ENCODE measurements around the gene EIF2D.
A peak's percentile ranks its signal among the peaks of the same experiment; 100 is the strongest.

Gene EIF2D

DNA sequence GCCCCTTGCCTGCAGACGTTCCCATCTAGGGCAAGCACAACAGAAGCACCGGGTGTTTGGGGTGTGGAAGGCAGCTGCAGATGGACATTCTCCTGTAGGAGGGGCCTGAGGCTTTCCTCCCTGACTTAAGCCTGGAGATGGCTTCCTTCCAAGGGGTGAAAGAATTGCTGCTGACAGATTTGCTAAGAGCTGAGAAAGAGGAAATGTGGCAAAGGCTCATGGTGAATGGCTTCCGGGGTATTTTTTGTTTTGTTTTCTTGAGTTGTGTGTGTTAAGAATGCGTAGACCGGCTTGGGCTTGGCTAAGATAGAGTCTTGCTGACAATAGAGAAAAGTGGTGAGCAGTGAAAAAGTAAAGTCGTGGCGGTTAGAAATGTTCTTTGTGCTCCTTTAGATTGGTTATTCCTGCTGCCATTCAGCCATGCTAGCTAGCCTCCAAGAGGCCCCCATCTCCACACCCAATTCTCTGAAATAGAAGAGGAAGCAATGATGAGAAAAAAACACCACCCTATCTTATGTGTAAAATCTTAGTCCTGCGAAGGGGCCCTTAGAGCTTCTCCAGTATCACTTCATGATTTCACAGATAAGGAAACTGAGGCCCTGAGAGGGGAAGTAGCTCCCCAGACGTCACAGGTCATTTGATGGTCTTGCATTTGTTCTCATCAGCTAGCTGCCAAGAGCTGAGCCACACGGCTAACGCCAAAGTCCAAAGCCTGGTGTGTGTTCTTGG lies 36.9 kb downstream of the EIF2D start:
- Histone ChIP-seq H3K36me3 (peaks cover under 1% of the 10 kb centered on the region), H3K27me3 (ENCODE audit: insufficient read depth, low read depth, severe bottlenecking) (no peaks in the 10 kb centered on the region), H3K27ac (no peak overlapping the region), H3K4me3 (ENCODE audit: low read depth, low read length) (no peak overlapping the region), H3K9me3 (ENCODE audit: severe bottlenecking) (no peaks in the 10 kb centered on the region)
- TF ChIP-seq, protein P1, sequence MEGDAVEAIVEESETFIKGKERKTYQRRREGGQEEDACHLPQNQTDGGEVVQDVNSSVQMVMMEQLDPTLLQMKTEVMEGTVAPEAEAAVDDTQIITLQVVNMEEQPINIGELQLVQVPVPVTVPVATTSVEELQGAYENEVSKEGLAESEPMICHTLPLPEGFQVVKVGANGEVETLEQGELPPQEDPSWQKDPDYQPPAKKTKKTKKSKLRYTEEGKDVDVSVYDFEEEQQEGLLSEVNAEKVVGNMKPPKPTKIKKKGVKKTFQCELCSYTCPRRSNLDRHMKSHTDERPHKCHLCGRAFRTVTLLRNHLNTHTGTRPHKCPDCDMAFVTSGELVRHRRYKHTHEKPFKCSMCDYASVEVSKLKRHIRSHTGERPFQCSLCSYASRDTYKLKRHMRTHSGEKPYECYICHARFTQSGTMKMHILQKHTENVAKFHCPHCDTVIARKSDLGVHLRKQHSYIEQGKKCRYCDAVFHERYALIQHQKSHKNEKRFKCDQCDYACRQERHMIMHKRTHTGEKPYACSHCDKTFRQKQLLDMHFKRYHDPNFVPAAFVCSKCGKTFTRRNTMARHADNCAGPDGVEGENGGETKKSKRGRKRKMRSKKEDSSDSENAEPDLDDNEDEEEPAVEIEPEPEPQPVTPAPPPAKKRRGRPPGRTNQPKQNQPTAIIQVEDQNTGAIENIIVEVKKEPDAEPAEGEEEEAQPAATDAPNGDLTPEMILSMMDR (IDR thresholded peaks at IDR 0.05; ENCODE audit: low read depth, low read length), result no peak
- DNase-seq, result peak; percentile 58

DNA sequence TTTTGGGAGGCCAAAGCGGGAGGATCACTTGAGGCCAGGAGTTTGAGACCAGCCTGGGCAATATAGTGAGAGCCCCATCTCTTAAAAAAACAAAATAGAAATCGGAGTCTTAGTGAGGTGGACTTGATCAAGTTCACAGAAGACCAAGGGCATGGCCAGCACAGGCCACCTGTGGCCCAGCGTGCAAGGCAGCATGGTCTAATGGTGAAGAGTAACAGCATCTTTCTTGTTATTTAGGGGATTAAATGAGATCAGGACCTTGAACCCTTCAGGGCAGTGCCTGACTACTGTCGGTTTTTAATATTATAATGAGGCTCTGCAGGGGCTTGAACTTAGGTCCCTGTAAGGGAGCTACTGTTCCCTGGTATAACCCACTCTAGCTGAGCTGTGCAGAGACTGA lies 38.5 kb downstream of the EIF2D start:
- Histone ChIP-seq H3K27ac (no peak overlapping the region), H3K27me3 (ENCODE audit: insufficient read depth, low read depth, severe bottlenecking) (no peaks in the 10 kb centered on the region), H3K4me3 (ENCODE audit: low read depth, low read length) (no peak overlapping the region), H3K36me3 (peaks cover 3% of the 10 kb centered on the region), H3K9me3 (ENCODE audit: severe bottlenecking) (no peaks in the 10 kb centered on the region)
- DNase-seq, result no peak
- TF ChIP-seq, protein P1 (IDR thresholded peaks at IDR 0.05; ENCODE audit: low read depth, low read length), result no peak

DNA sequence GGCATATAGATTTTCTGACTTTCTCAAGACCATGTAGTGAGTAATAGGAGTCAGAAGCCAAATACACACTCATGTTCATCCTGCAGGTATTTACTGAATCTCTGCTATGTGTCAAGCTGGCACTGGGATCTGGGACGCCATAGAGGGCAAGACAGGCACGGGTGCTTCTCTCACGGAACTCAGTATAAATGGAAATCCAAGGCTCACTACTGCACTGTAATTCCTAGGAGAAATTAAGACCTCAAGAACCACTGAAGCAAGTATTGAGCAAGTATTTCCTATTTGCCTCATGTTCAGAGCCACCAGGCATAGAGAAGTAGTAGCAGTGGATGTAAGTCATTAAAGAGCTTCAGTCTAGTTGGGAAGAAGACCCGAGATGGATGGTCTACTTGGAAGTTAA lies 38.9 kb downstream of the EIF2D start:
- no peak for DNase-seq

DNA sequence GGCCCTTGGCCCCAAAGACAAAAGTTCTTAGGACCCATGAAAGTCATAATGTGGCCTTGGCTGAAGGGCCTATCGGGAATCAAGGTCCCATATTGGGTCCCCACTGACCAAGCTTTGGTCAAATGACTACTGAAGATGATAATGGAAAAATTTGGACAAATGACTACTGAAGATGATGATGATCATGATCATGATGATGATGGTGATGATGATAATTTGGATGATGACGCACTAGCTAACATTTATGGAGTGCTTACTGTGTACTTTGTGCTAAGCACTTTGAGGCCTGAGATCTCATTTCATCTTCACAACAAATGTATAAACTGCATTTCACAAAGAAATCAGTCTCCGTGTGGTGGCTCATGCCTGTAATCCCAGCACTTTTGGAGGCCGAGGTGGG lies 39.4 kb downstream of the EIF2D start:
- Histone ChIP-seq H3K27ac (no peak overlapping the region), H3K4me3 (ENCODE audit: low read depth, low read length) (no peak overlapping the region), H3K9me3 (ENCODE audit: severe bottlenecking) (no peaks in the 10 kb centered on the region), H3K27me3 (ENCODE audit: insufficient read depth, low read depth, severe bottlenecking) (no peaks in the 10 kb centered on the region), H3K36me3 (peaks cover 3% of the 10 kb centered on the region)
- TF ChIP-seq, protein P1 (IDR thresholded peaks at IDR 0.05; ENCODE audit: low read depth, low read length), result no peak
- DNase-seq, result no peak

More for the DNA sequence above, 38.9 kb downstream of the EIF2D start:
- Histone ChIP-seq H3K27ac (no peak overlapping the region), H3K27me3 (ENCODE audit: insufficient read depth, low read depth, severe bottlenecking) (no peaks in the 10 kb centered on the region), H3K36me3 (peaks cover 3% of the 10 kb centered on the region), H3K4me3 (ENCODE audit: low read depth, low read length) (no peak overlapping the region), H3K9me3 (ENCODE audit: severe bottlenecking) (no peaks in the 10 kb centered on the region)
- TF ChIP-seq, protein P1 (IDR thresholded peaks at IDR 0.05; ENCODE audit: low read depth, low read length), result no peak

DNA sequence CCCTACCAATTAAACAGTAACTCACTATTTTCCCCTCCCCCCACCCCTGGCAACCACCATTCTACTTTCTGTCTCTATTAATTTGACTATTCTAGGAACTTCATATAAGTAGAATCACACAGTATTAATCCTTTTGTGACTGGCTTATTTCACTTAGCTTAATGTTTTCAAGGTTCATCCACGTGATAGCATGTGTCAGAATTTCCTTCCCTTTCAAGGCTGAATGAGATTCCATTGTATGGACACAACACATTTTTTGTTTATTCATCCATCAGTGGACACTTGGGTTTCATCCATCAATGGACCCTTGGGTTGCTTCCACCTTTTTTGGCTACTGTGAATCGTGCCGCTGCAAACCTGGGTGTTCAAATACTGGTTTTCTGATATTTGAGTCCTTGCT lies 41.7 kb downstream of the EIF2D start:
- no peak for DNase-seq
- Histone ChIP-seq H3K36me3 (peaks cover 3% of the 10 kb centered on the region), H3K9me3 (ENCODE audit: severe bottlenecking) (no peaks in the 10 kb centered on the region), H3K4me3 (ENCODE audit: low read depth, low read length) (no peak overlapping the region), H3K27me3 (ENCODE audit: insufficient read depth, low read depth, severe bottlenecking) (no peaks in the 10 kb centered on the region), H3K27ac (no peak overlapping the region)
- TF ChIP-seq, protein P1 (IDR thresholded peaks at IDR 0.05; ENCODE audit: low read depth, low read length), result no peak

DNA sequence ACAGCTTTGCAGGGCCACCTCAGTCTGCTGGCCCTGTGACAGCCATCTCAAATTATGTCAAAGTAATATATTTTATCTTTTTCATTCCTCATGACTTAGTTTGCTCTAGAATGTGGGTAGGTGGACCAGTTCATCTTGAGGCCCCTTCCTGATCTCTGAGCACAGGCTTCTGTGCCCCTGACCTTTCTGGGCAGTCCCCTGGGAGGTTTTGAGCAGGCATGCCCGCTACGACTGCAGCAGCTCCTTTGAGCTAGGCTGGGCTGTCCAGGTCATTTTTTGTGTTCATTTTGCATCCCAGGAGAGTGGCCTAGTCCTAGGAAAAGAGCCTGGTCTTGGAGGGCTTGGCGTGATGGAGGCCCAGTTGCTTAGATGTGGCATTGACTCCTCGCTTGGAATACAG lies 42.7 kb downstream of the EIF2D start:
- Histone ChIP-seq H3K27ac (no peak overlapping the region), H3K36me3 (peaks cover 3% of the 10 kb centered on the region), H3K9me3 (ENCODE audit: severe bottlenecking) (no peaks in the 10 kb centered on the region), H3K27me3 (ENCODE audit: insufficient read depth, low read depth, severe bottlenecking) (no peaks in the 10 kb centered on the region), H3K4me3 (ENCODE audit: low read depth, low read length) (no peak overlapping the region)
- no peak for DNase-seq
- TF ChIP-seq, protein P1 (IDR thresholded peaks at IDR 0.05; ENCODE audit: low read depth, low read length), result no peak
